GM19238 (cell line): ENCODE measurements around the gene NUDT13.
"Not testable (repeated sequence)": the region's sequence is repeated elsewhere in the genome, so short reads cannot be mapped to it uniquely, and the experiment has no call there.

ENCODE experiments used
- DNase-seq: peaks from one replicate; pipeline ENCODE4 v3.0.0; 2011; ENCODE audit warnings: low spot score; ENCODE audit not compliant: insufficient read length

Gene NUDT13

DNA sequence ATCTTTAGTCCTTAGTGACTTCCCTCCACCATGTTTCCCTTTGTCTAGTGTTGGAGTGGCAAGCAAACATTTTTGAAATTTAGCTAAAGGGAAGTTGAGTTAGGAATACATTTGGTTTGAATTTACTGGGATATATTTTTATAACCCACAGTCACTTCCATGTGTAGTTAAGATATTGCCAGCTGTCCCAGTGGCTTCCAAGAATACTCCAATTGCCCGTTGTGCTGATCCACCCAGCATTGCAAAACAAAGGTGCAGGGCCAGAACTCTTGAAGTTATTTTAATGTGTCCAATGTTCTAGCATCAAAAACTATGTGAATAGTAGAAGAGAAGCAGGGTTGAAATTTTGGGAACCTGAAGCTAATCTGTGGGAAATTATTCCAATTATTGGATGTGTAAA, 11.1 kb upstream of the NUDT13 start:
- DNase-seq: no peak

DNA sequence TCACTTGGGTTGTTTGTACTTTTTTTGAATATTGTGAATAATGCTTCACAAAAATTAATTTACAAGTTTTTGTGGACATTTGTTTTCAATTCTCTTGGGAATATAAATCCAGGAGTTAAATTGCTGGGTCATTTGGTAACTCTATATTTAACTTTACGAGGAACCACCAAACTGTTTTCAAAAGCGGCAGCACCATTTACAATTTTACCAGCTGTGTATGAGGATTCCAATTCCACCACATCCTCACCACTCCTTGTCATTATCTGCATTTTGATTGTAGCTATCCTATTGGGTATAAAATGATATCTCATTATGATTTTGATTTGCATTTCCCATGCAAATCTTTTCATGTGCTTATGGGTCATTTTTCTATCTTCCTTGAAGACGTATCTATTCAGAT, 4.0 kb upstream of the NUDT13 start:
- no peak for DNase-seq

DNA sequence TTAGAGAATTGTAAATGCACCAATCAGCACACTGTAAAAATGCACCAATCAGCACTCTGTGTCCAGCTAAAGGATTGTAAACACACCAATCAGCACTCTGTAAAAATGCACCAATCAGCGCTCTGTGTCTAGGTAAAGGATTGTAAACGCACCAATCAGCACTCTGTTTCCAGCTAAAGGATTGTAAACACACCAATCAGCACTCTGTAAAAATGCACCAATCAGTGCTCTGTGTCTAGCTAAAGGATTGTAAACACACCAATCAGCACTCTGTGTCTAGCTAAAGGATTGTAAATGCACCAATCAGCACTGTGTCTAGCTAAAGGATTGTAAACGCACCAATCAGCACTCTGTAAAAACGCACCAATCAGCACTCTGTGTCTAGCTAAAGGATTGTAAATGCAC, 1.0 kb upstream of the NUDT13 start:
- not testable (repeated sequence) for DNase-seq

DNA sequence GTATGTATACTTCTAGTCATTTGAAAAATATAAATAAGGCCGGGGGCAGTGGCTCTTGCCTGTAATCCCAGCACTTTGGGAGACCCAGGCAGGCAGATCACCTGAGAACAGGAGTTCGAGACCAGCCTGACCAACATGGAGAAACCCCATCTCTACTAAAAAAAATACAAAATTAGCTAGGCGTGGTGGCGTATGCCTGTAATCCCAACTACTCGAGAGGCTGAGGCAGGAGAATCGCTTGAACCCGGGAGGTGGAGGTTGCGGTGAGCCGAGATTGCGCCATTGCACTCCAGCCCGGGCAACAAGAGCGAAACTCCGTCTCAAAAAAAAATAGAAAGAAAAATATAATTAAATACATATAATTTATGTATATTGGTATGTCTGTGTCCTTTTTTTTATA, 1.8 kb downstream of the NUDT13 start:
- DNase-seq: not testable (repeated sequence)

DNA sequence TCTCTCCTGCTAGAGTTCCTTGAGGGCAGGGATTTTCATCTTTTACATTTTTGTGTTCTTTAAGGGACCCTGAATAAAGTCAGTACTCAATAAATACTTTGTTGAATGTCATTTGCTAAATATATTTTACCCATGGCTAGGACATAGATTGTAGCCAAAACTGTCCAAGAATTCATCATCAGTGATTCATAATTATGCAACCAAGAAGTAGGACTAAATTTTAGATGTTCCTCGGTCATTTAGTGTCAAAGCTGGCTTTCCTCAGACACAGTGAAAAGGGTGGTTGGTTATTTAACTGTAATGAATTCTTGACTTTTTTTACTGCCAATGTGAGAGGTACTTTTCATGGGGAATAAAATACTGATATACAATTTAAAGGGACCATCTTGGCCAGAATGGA, 3.3 kb downstream of the NUDT13 start:
- no peak for DNase-seq

DNA sequence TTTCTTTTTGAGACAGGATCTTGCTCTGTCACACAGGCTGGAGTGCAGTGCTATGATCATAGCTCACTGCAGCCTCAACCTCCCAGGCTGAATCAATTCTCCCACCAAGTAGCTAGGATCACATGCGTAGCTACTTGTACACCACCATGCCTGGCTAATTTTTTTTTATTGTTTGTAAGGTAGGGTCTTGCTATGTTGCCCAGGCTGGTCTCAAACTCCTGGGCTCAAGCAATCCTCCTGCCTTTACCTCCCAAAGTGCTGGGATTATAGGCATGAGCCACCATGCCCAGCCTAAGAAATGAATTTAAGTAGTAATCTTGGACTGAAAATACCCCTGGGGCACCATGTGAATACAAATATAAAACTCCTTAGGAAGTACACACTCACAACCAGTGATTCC, 5.8 kb downstream of the NUDT13 start:
- DNase-seq: no peak

DNA sequence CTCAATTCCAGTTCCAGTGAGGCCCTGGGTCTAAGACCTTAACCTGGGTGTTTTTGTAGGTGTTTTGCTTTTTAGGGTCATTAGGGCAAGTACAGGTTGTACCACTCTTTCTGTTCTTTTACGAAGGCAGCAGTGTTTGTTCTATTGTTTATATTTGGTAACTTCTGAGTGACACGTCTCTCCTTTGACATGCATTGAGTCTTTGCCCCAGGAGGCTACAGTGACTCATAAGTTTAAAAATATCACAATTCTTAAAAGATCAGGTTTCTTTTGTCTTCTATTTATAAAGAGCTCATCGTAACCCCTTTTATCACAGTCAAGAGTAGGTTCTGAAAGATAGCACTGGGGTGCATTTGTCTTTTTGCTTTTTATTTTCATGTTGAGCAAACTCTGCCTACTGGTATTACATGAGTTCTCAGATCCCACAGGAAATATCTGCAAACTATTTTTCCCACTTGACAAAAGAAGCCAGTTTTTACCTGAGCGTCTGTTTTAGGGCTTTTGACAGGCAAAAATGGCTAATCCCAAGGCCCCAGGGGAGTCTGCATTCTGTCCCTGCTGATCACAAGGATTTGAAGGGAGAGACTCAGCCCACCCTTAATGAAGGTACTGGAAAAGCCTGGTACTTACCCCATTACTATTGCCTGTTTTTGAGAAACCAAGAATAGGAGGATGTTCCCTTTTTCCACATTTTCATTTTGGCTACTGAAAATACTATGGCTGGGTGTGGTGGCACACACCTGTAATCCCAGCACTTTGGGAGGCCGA, 7.9 kb downstream of the NUDT13 start:
- DNase-seq: no peak

DNA sequence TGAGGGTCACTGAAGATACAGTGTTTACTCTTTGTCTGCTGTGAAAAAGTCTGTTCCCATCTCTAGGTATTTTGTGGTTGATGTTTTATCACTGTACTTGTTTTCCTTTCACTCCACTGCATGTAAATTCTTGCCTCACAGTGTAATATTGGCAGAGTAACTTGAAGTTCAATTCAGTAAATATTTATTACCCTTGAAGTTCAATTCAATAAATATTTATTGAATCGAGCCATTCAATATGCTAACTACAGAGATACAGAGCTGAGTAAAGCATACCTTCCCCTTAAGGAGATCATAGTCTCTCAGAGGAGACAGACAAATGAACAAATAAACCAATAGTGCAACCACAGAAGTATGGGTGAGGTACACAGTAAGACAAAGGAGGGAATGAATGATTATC, 9.2 kb downstream of the NUDT13 start:
- DNase-seq: no peak

DNA sequence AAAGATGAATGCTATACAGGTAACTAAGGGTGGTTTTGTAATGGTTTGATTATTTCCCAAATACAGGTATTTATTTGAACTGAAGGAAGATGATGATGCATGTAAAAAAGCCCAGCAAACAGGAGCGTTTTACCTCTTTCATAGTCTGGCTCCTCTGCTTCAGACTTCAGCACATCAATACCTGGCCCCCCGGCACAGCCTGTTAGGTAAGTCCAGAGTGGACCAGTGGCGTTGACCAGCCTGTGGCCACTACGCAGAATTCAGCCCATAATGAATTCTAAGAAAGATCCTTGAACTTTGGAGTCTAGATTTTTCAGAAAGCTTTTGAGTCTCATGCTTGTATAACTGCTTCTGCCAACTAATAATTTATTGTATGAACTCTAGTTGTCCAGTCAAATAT, 9.7 kb downstream of the NUDT13 start:
- DNase-seq: no peak

DNA sequence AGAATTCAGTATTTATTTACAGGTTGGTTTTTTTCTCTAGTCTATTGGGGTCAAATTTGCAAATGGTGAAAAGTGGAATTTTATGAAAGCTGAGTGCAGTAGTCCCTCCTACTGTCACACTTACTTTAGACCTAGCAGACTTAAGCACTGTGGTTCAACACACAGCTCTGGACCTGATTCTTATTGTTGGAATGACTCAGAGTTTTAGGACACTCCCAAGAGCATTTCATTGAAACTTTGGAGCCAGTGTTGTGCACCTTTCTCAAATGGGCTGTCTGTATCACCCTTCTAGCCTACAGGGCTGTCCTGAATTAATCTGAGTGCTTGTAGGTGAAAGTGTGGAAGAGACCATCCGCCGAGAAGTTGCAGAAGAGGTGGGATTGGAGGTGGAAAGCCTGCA, 16.1 kb downstream of the NUDT13 start:
- DNase-seq: no peak

DNA sequence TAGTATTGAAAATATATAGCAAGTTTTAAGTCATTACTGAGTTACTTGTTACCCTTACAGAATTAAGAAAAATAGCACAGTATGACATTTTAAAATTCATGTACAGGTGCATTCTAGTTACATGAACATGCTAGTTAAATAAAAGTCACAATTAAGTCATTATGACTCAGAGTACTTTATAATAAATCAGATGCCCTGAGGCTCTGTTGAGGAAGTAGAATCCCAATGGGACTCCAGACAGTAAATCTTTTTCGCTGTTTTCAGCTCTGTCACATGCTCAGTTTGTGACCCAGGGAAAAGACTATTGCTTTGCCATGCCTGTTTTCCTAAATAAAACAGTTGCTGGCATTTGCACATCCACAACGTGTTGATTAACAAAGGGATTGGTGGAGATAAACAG, 21.0 kb downstream of the NUDT13 start:
- no peak for DNase-seq

DNA sequence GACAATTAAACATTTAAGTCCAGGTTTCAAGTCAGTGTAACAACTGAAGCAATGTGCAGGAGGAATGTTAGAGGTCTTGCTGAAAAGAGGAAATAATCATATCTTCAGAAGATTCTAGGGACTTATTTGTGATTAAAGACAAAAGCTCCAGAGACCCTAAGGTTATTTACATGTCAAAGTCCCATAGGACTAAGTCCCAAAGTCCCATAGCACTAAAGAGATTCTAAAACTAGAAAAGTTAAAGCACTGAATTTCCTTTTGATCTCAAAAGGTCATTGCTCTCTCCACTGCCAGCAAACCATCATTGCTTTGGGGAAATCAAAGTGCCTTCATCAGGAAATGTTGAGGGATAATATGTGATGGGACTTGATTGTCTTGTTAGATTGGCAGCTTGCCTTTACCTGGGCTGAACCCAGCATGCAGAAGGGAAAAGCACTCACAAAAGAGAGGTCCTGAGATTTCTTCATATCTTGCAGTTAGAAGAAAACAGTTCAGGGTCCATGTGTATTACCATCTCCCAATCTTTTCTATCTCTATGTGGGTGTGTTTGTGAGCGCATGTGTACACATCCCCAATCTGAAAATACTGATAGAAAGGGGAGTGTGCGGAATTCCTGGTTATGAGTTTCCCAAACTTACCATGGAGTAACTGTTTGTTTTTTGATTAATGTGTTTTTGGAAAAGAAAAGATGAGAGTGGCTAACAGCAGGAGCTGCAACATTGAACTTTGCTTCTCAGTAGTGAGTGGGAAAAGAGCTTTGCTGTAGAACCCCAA, 21.8 kb downstream of the NUDT13 start:
- DNase-seq: no peak

DNA sequence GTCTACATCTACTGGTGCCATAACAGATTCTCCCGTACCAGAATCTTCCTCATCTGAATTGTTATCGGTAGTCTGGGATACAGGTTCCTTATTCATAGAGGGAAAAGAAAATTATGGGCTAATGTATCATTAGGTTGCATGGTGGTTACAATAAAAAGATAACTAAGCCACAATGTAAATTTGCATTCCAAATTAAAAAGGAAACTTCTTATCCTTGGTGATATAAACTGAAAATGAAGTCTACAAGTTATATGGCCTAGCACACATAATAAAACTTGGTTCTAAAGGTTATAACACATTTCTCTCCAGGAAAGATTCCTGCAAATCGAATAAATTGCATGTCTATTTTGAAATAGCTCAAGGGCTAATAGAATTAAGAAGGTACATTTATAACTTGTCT, 24.5 kb downstream of the NUDT13 start:
- no peak for DNase-seq

DNA sequence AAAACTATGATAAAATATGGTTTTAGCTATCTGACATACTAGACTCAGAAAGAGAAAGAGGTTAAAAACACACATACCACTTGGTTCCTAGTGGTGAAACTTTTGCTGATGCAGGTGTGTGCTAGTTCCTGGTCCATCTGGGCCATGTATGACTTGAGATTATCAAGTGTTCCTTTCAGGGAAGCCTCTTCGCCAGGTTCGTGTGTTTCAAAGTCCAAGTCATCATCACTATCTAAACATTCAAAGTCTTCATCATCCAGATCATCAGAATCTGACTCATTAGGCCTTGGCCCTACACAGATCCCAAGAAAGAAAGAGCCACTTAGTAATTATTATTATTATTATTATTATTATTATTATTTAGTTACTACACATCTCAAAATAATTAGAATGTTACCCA, 26.4 kb downstream of the NUDT13 start:
- no peak for DNase-seq

DNA sequence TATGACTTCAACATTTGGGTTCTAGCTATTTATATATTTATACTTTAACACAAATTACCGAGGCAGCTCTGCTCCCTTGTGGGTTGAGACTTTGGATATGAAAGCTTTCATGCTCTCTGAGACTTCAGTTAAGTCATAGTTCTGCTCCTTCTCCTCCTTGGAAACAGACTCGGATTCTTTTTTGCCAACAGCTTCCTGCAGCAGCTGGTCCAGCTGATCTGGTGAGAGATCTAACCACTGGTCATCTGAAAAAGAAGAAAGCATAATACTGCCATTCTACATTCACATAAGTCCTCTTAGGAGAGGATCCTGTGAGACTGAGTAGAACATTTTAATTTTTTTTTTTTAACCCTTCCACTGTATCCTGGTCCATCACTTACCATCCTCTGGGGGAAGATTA, 29.0 kb downstream of the NUDT13 start:
- DNase-seq: no peak

DNA sequence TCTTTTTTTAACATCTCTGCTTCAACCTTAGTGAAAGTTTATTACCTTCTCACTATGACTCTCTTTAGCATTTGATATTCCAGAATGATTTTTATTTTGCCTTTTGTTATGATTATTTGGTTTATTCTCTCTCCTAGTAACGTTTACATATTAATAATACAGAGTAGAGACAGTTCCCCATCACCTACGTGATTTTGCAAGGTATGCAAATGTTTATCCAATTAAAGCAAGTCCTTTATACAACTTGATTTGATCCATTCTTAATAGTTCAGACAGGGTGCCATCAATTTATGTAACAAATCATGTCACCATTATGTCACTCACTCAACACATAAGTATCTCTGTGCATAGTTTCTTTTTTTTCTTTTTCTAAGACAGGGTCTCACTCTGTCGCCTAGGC, 31.3 kb downstream of the NUDT13 start:
- DNase-seq: no peak

DNA sequence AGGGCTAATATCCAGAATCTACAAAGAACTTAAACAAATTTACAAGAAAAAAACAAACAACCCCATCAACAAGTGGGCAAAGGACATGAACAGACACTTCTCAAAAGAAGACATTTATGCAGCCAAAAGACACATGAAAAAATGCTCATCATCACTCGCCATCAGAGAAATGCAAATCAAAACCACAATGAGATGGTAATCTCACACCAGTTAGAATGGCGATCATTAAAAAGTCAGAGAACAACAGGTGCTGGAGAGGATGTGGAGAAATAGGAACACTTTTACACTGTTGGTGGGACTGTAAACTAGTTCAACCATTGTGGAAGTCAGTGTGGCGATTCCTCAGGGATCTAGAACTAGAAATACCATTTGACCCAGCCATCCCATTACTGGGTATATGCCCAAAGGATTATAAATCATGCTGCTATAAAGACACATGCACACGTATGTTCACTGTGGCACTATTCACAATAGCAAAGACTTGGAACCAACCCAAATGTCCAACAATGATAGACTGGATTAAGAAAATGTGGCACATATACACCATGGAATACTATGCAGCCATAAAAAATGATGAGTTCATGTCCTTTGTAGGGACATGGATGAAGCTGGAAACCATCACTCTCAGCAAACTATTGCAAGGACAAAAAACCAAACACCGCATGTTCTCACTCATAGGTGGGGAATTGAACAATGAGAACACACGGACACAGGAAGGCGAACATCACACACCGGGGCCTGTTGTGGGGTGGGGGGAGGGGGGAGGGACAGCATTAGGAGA, 40.6 kb downstream of the NUDT13 start:
- DNase-seq: not testable (repeated sequence)

DNA sequence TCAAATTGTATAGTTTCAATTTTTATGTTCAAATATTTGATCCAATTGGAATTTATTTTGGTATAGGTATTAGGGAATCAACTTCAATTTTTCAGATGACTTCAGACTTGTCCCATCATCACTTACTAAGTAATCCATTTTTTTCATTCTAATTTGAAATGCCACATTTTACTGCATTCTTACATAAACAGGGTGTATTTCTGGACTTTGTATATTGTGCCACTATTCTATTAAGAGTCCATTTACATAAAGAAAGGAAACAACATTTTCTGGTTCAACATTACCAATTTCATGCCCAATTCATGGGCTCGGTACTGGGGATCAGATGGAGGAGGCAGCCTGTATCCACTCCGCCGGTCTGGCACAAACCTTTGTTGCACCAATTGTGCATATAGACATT, 41.8 kb downstream of the NUDT13 start:
- no peak for DNase-seq

DNA sequence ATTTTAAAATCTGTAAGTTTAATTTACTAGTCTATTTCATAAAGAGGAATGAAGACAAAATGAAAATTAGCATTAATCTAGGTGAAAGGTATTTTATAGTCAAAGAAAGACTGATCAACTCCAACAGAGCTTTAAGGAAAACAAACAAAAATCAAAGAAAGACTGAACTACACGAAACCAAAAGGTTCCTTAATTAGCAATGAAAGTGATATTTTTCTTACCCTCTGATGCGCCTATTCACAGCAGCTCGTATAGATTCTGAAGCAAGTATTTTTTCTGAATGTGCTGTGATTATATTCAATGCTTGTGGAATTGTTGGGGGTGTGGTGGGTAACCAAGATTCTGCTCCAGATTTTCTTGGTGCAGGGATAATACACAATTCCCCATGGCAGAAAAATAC, 45.8 kb downstream of the NUDT13 start:
- no peak for DNase-seq

DNA sequence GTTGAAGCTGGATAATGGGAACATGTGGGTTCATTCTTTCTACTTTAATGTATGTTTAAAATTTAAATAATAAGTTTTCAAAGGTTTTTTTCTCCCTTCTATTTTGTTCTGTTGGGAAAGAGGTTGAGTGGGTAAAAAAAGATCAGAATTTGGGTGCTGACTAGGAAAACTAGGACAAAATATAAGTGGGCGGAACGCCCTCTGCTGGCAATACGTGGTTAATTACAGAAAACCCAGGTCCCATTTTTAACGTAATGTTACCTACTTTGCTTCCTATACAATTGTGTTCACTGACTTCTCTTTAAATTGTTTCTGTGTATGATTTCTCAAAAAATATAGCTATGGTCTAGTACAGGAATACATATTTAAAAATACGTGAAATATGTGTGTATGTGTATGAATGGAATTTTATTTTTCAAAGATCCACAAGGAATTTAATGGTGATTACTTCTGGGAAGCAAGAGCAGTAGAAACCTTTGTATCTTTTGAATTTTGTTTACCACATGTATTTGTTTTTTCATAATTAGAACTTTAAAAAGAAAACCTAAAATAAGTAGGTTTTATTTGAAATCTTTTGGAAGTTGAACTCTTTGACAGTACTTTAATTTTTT, 48.9 kb downstream of the NUDT13 start:
- no peak for DNase-seq

DNA sequence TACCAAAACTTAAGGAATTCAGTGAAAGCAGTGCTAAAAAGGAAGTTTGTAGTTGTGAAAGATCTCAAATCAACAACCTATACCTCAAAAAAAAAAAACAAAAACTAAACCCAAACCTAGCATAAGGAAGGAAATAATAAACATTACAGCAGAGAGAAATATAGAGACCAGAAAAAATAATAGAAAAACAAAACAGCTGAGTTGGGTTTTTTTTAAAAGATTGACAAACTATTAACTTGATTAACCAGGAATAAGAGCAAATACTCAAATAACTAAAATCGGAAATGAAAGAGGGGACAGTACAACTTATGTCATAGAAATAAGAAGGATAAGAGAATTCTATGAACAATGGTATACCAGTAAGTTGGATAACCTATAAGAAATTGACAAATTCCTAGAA, 50.8 kb downstream of the NUDT13 start:
- no peak for DNase-seq

DNA sequence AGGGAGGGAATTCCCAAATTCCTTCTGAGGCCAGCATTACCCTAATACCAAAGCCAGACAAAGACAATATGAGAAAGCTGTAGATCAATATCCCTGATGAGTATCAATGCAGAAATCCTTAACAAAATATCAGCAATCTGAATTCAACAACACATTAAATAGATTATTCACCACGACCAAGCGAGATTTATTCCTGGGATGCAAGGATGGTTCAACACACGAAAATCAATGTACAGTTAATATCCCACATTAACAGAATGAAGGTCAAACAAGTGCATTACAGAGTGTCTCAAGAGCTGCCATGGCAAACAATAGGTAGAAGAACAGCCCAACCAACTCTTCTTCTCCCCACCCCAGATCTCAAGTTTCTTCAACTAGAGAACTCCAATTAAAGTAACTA, 51.4 kb downstream of the NUDT13 start:
- DNase-seq: no peak
